GM19324 (cell line): ENCODE data around the gene CAMK1.

Source experiments
- ATAC-seq: cut with Tn5 transposase; IDR thresholded peaks from one replicate; pipeline ENCODE4 v1.9.1; 2021; ENCODE audit warnings: mild to moderate bottlenecking, moderate library complexity; ENCODE audit not compliant: unreplicated experiment, low FRiP score

CAMK1 gene

GRCh38 chr3:9747267-9747666, 22.5 kb downstream of the CAMK1 start:
- ATAC-seq, result no peak

GRCh38 chr3:9746330-9746729, 23.4 kb downstream of the CAMK1 start:
- ATAC-seq, result no peak

GRCh38 chr3:9745521-9745920, 24.2 kb downstream of the CAMK1 start:
- no peak for ATAC-seq

GRCh38 chr3:9744162-9744561, 25.6 kb downstream of the CAMK1 start:
- no peak for ATAC-seq

- no peak for ATAC-seq
Observed at GRCh38 chr3:9743548-9743947, 26.2 kb downstream of the CAMK1 start.

GRCh38 chr3:9742560-9742959, 27.2 kb downstream of the CAMK1 start:
- no peak for ATAC-seq

- ATAC-seq, result no peak
Observed at GRCh38 chr3:9739181-9739580, 30.6 kb downstream of the CAMK1 start.

- no peak for ATAC-seq
Observed at GRCh38 chr3:9736831-9737230, 32.9 kb downstream of the CAMK1 start.

- no peak for ATAC-seq
Observed at GRCh38 chr3:9732740-9733115, 37.0 kb downstream of the CAMK1 start.

- ATAC-seq, result peak; percentile 15
Observed at GRCh38 chr3:9732080-9732739, 37.5 kb downstream of the CAMK1 start.

- ATAC-seq, result peak; percentile 89
Observed at GRCh38 chr3:9731206-9732079, 38.3 kb downstream of the CAMK1 start, which contains the start of gene BRPF1. TSS of gene BRPF1 (plus strand) at chr3:9731735. CDS start at chr3:9734141, 2,406 bp downstream.

GRCh38 chr3:9730657-9731205, 39.0 kb downstream of the CAMK1 start:
- peak; percentile 45 for ATAC-seq

- no peak for ATAC-seq
Observed at GRCh38 chr3:9729419-9729818, 40.3 kb downstream of the CAMK1 start.

- ATAC-seq, result no peak
Observed at GRCh38 chr3:9727743-9728142, 42.0 kb downstream of the CAMK1 start.

- no peak for ATAC-seq
Observed at GRCh38 chr3:9727041-9727595, 42.6 kb downstream of the CAMK1 start.

GRCh38 chr3:9725775-9726515, 43.8 kb downstream of the CAMK1 start:
- ATAC-seq, result no peak

- no peak for ATAC-seq
Observed at GRCh38 chr3:9721700-9722060, 48.1 kb downstream of the CAMK1 start.

- ATAC-seq, result no peak
Observed at GRCh38 chr3:9721015-9721699, 48.6 kb downstream of the CAMK1 start.

GRCh38 chr3:9718118-9718517, 51.6 kb downstream of the CAMK1 start:
- no peak for ATAC-seq

- ATAC-seq, result no peak
Observed at GRCh38 chr3:9717563-9717962, 52.2 kb downstream of the CAMK1 start.
